Erythroblast (primary cell): ENCODE data around the gene ARVCF.

ENCODE experiments used
- DNase-seq, 2 experiments: peaks; one replicate each; lab custom pipeline; 2025; lab: John Stamatoyannopoulos, UW
- GATA1 ChIP-seq: IDR thresholded peaks from 2 replicates; pipeline ENCODE4 v1.6.1; 2011; ENCODE audit warnings: low read depth, mild to moderate bottlenecking, control low read depth, low read length, moderate library complexity
- POLR2A ChIP-seq: IDR thresholded peaks from 2 replicates; pipeline ENCODE4 v1.6.1; 2011; ENCODE audit warnings: mild to moderate bottlenecking, low read length

ARVCF gene

GRCh38 chr22:19991645-19992451 is 24.8 kb downstream of the ARVCF start:
- DNase-seq, result no peak
- TF ChIP-seq GATA1 (no peak), POLR2A (no peak)

DNA sequence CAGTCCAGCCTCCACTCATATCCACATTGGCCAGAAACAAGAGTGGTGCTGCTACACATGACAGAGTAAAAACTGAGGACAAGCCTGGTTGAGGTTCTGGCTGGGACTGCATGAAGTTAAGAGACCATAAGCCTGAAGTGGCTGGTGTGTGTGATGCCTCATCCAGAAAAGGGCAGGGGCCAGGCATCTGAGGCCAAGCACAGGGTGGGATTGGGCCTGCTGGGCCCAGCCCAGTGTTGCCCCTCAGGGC is 25.3 kb downstream of the ARVCF start:
- TF ChIP-seq POLR2A, result no peak
- no peak for TF ChIP-seq GATA1
- DNase-seq, result no peak

DNA sequence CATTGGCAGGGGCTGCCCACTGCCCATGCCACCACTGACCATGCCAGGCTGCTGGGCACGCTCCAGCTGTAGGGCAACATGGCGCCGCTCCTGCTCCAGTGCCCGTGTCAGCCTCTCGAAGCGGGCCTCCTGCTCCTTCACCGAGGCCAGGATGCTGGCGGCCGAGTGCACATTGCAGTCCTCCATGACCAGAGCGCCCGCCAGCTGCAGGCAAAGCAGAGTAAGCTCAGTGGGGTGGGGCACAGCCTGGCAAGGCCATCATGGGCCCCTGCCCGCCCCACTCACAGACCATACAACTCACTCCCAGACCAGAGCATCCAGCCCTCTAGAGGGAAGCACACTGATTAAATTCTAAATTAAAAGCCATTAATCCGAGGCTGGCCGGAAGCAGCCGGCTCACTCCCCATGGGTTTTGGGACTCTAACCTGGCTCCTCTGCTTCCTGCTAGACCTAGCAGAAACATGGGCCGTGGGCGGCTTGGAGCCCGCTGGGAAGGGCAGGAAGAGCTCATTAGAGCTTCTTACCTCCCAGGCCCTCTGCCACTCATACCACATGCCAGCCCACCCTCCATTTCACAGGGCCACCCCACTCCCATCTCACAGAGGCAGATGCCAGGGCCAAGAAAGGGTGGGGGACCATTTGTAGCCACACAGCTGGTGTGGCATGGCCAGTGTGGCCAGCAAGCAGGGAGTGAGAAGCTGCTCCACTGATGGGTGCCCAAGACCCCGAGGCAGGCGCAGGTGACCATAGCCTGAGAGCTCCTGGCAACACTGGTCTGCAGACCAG is 25.8 kb downstream of the ARVCF start:
- TF ChIP-seq POLR2A (no peak), GATA1 (no peak)
- no peak for DNase-seq

GRCh38 chr22:19990188-19990587 is 26.4 kb downstream of the ARVCF start:
- no peak for DNase-seq
- TF ChIP-seq POLR2A, result no peak
- no peak for TF ChIP-seq GATA1

GRCh38 chr22:19989725-19990067 is 26.9 kb downstream of the ARVCF start:
- TF ChIP-seq GATA1, result no peak
- TF ChIP-seq POLR2A, result no peak
- no peak for DNase-seq

DNA sequence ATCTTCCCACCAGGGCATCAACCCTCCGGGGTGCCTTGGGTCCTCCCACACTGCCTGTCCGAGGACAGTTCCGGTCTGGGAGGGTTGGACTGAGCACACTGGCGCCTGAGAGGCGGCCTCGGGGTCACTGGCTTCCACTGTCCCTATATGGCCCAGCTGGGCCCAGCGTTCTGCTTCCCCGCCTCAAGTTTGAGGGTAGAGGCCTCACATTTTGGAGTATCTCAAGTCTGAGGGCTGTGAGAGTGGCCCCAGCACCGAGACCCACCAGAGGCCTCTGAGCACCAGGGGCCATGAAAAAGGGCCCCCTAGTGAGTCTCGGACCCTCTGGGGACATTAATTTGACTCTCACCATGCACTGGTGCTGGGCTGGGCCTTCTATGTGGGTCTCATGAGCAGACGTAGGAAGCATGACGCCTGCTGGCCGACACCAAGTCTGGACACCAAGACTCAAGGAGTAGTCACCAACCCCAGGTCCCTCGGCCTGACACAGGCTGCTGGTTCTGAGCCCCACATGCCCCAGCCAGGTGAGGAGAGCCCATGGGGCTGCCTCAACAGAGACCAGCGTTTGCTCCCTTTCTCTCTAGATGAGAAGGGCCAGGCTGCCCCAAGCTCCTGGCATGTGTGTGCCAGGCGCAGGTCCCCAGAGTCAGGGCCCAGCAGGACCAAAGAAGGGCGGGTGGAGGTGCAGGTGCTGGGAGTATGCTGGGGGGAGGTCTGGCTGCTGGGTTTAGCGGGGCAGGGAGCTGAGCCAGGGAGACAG is 27.5 kb downstream of the ARVCF start:
- no peak for DNase-seq
- no peak for TF ChIP-seq POLR2A
- no peak for TF ChIP-seq GATA1

- no peak for DNase-seq
- no peak for TF ChIP-seq POLR2A
- TF ChIP-seq GATA1, result no peak
Observed at GRCh38 chr22:19988331-19988808, 28.3 kb downstream of the ARVCF start.

GRCh38 chr22:19987394-19988306 is 29.0 kb downstream of the ARVCF start:
- no peak for DNase-seq
- TF ChIP-seq POLR2A (no peak), GATA1 (no peak)

DNA sequence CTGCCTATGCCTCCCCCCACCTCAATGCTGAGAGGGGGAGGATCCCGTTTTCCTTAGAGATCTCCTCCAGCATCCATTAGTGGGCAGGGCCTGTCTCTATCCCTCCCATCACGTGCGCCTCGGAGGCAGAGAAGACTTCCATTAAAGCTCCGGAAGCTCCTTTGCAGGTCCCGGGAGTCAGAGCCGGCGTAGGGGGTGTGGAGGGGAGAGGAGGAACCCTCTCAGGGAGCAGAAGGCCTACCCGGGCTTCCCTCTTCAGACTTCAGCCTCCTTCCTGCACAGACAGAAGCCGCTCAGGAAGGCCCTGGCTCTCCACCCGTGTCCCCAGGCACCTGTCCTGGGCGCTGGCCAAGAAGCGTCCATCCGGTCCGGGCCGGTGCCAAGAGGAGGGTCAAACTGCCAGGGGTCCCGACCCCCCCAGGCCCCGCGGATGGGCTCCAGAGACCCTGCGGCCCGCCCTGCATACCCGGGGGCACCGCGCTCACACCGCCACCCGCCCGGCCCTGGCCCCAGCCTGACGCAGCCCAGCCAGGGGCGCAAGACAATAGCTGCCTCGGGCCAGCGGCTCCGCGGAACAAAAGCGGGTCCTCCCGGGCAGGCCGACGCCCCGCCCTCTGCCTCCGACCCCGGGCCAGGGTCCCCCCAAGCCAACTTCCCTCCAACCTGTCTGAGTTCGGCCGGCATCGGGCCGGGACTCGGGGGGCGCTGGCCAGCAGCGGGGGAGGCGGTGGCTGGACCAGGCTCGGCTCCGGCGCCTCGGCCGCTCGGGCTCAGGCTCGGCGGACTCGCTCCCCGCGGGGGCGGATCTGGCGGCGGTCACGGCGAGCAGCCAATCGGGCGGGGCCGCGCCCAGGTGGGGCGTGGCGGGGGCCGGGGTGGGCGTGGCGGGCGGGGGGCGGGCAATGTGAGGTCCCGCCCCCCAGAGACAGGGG is 29.9 kb downstream of the ARVCF start:
- TF ChIP-seq GATA1 (no peak), POLR2A (no peak)
- DNase-seq, result peak; percentile 80 to 88

GRCh38 chr22:19986011-19986409 is 30.6 kb downstream of the ARVCF start:
- no peak for DNase-seq
- TF ChIP-seq GATA1, result no peak
- no peak for TF ChIP-seq POLR2A

- DNase-seq, result peak in 1 of 2 experiments; percentile 49
Observed at GRCh38 chr22:19984851-19985811, 31.5 kb downstream of the ARVCF start.

More at GRCh38 chr22:19984851-19985811, 31.5 kb downstream of the ARVCF start:
- TF ChIP-seq POLR2A (no peak), GATA1 (no peak)
